Measurements from ENCODE around the gene RPS17.
"Not testable (repeated sequence)": the region's sequence is repeated elsewhere in the genome, so short reads cannot be mapped to it uniquely, and the experiment has no call there.

Gene RPS17

GRCh38 chr15:82497978-82498377 lies 42.3 kb downstream of the RPS17 start:
- H3K27ac ChIP-seq; H3K9me3 ChIP-seq; H3K4me3 ChIP-seq (ENCODE audit: low read depth in 1 of 2, low read length in 1 of 2); H3K36me3 ChIP-seq; H3K27me3 ChIP-seq; H3K4me1 ChIP-seq (ENCODE audit: control insufficient read depth in 1 of 2, insufficient read depth in 1 of 2, low read depth in 1 of 2, low read length in 1 of 2): not testable (repeated sequence)

- H3K27me3 ChIP-seq; H3K27ac ChIP-seq; H3K36me3 ChIP-seq; H3K4me1 ChIP-seq (ENCODE audit: control insufficient read depth in 1 of 2, insufficient read depth in 1 of 2, low read depth in 1 of 2, low read length in 1 of 2); H3K9me3 ChIP-seq; H3K4me3 ChIP-seq (ENCODE audit: low read depth in 1 of 2, low read length in 1 of 2): not testable (repeated sequence)
Measured at GRCh38 chr15:82488250-82488649, 52.0 kb downstream of the RPS17 start.

- H3K4me1 ChIP-seq (ENCODE audit: control insufficient read depth in 1 of 2, insufficient read depth in 1 of 2, low read depth in 1 of 2, low read length in 1 of 2); H3K4me3 ChIP-seq (ENCODE audit: low read depth in 1 of 2, low read length in 1 of 2); H3K9me3 ChIP-seq; H3K36me3 ChIP-seq; H3K27me3 ChIP-seq; H3K27ac ChIP-seq: not testable (repeated sequence)
Measured at GRCh38 chr15:82487045-82487444, 53.2 kb downstream of the RPS17 start.

Measured in neutrophil (primary cell).